ENCODE measurements around the gene TMEM183A.

TMEM183A gene

GRCh38 chr1:203031467-203031866 is 24.3 kb downstream of the TMEM183A start:
- Histone ChIP-seq H3K9me3 (ENCODE audit: low read depth, low read length) (no peaks in the 10 kb centered on the region), H3K9ac (ENCODE audit: insufficient read length) (no peak overlapping the region), H3K27ac (no peak overlapping the region), H3K36me3 (ENCODE audit: insufficient read depth, low read length) (no peaks in the 10 kb centered on the region), H3K4me3 (no peak overlapping the region)
- no peak for DNase-seq (ENCODE audit: low read depth, low spot score)
- no peak for TF ChIP-seq POLR2AphosphoS5 (IDR thresholded peaks at IDR 0.05; ENCODE audit: borderline replicate concordance, low read depth, low read length)
- no peak for TF ChIP-seq FOXP2 (optimal IDR thresholded peaks at IDR 0.05; ENCODE audit: control extremely low read depth, extremely low read length, insufficient read depth)
- no peak for TF ChIP-seq EZH2 (IDR thresholded peaks at IDR 0.05)

- Histone ChIP-seq H3K27ac (no peak overlapping the region), H3K9ac (ENCODE audit: insufficient read length) (no peak overlapping the region)
- no peak for DNase-seq (ENCODE audit: low read depth, low spot score)
These were observed 26.1 kb downstream of the TMEM183A start for GRCh38 chr1:203033287-203033686.

GRCh38 chr1:203033917-203034316 is 26.7 kb downstream of the TMEM183A start:
- Histone ChIP-seq H3K27ac (no peak overlapping the region), H3K9me3 (ENCODE audit: low read depth, low read length) (no peaks in the 10 kb centered on the region), H3K36me3 (ENCODE audit: insufficient read depth, low read length) (no peaks in the 10 kb centered on the region), H3K4me3 (no peak overlapping the region), H3K9ac (ENCODE audit: insufficient read length) (no peak overlapping the region)
- DNase-seq (ENCODE audit: low read depth, low spot score) = no peak
- TF ChIP-seq EZH2 (IDR thresholded peaks at IDR 0.05) (no peak), POLR2AphosphoS5 (IDR thresholded peaks at IDR 0.05; ENCODE audit: borderline replicate concordance, low read depth, low read length) (no peak), FOXP2 (optimal IDR thresholded peaks at IDR 0.05; ENCODE audit: control extremely low read depth, extremely low read length, insufficient read depth) (no peak)

More at GRCh38 chr1:203033287-203033686, 26.1 kb downstream of the TMEM183A start:
- Histone ChIP-seq H3K9me3 (ENCODE audit: low read depth, low read length) (no peaks in the 10 kb centered on the region), H3K4me3 (no peak overlapping the region), H3K36me3 (ENCODE audit: insufficient read depth, low read length) (no peaks in the 10 kb centered on the region)
- TF ChIP-seq POLR2AphosphoS5 (IDR thresholded peaks at IDR 0.05; ENCODE audit: borderline replicate concordance, low read depth, low read length) (no peak), FOXP2 (optimal IDR thresholded peaks at IDR 0.05; ENCODE audit: control extremely low read depth, extremely low read length, insufficient read depth) (no peak), EZH2 (IDR thresholded peaks at IDR 0.05) (no peak)

GRCh38 chr1:203034422-203035110 is 27.4 kb downstream of the TMEM183A start:
- Histone ChIP-seq H3K4me3 (no peak overlapping the region), H3K9ac (ENCODE audit: insufficient read length) (no peak overlapping the region), H3K27ac (no peak overlapping the region), H3K36me3 (ENCODE audit: insufficient read depth, low read length) (no peaks in the 10 kb centered on the region), H3K9me3 (ENCODE audit: low read depth, low read length) (no peaks in the 10 kb centered on the region)
- DNase-seq (ENCODE audit: low read depth, low spot score) = no peak
- TF ChIP-seq FOXP2 (optimal IDR thresholded peaks at IDR 0.05; ENCODE audit: control extremely low read depth, extremely low read length, insufficient read depth) (no peak), POLR2AphosphoS5 (IDR thresholded peaks at IDR 0.05; ENCODE audit: borderline replicate concordance, low read depth, low read length) (no peak), EZH2 (IDR thresholded peaks at IDR 0.05) (no peak)

- no peak overlapping the region for H3K4me3 ChIP-seq
- DNase-seq (ENCODE audit: low read depth, low spot score) = no peak
- no peak overlapping the region for H3K27ac ChIP-seq
- no peak overlapping the region for H3K9ac ChIP-seq (ENCODE audit: insufficient read length)
- TF ChIP-seq POLR2AphosphoS5 (IDR thresholded peaks at IDR 0.05; ENCODE audit: borderline replicate concordance, low read depth, low read length) (no peak), FOXP2 (optimal IDR thresholded peaks at IDR 0.05; ENCODE audit: control extremely low read depth, extremely low read length, insufficient read depth) (no peak), EZH2 (IDR thresholded peaks at IDR 0.05) (no peak)
- H3K36me3 ChIP-seq (ENCODE audit: insufficient read depth, low read length) = no peaks in the 10 kb centered on the region
- H3K9me3 ChIP-seq (ENCODE audit: low read depth, low read length) = no peaks in the 10 kb centered on the region
These were observed 28.2 kb downstream of the TMEM183A start for GRCh38 chr1:203035111-203036000.

GRCh38 chr1:203036135-203036534 is 29.0 kb downstream of the TMEM183A start:
- Histone ChIP-seq H3K36me3 (ENCODE audit: insufficient read depth, low read length) (no peaks in the 10 kb centered on the region), H3K27ac (no peak overlapping the region), H3K9me3 (ENCODE audit: low read depth, low read length) (no peaks in the 10 kb centered on the region), H3K4me3 (no peak overlapping the region), H3K9ac (ENCODE audit: insufficient read length) (no peak overlapping the region)
- DNase-seq (ENCODE audit: low read depth, low spot score) = no peak
- no peak for TF ChIP-seq POLR2AphosphoS5 (IDR thresholded peaks at IDR 0.05; ENCODE audit: borderline replicate concordance, low read depth, low read length)
- no peak for TF ChIP-seq FOXP2 (optimal IDR thresholded peaks at IDR 0.05; ENCODE audit: control extremely low read depth, extremely low read length, insufficient read depth)
- no peak for TF ChIP-seq EZH2 (IDR thresholded peaks at IDR 0.05)

- no peak overlapping the region for H3K4me3 ChIP-seq
- H3K36me3 ChIP-seq (ENCODE audit: insufficient read depth, low read length) = no peaks in the 10 kb centered on the region
- no peak overlapping the region for H3K9ac ChIP-seq (ENCODE audit: insufficient read length)
- no peak for DNase-seq (ENCODE audit: low read depth, low spot score)
- TF ChIP-seq FOXP2 (optimal IDR thresholded peaks at IDR 0.05; ENCODE audit: control extremely low read depth, extremely low read length, insufficient read depth) (no peak), EZH2 (IDR thresholded peaks at IDR 0.05) (no peak), POLR2AphosphoS5 (IDR thresholded peaks at IDR 0.05; ENCODE audit: borderline replicate concordance, low read depth, low read length) (no peak)
- no peak overlapping the region for H3K27ac ChIP-seq
- H3K9me3 ChIP-seq (ENCODE audit: low read depth, low read length) = no peaks in the 10 kb centered on the region
These were observed 29.4 kb downstream of the TMEM183A start for GRCh38 chr1:203036537-203036936.

- H3K9me3 ChIP-seq (ENCODE audit: low read depth, low read length) = no peaks in the 10 kb centered on the region
- no peaks in the 10 kb centered on the region for H3K36me3 ChIP-seq (ENCODE audit: insufficient read depth, low read length)
- DNase-seq (ENCODE audit: low read depth, low spot score) = no peak
- no peak overlapping the region for H3K4me3 ChIP-seq
- no peak overlapping the region for H3K27ac ChIP-seq
- TF ChIP-seq EZH2 (IDR thresholded peaks at IDR 0.05) = no peak
- no peak for TF ChIP-seq POLR2AphosphoS5 (IDR thresholded peaks at IDR 0.05; ENCODE audit: borderline replicate concordance, low read depth, low read length)
- no peak for TF ChIP-seq FOXP2 (optimal IDR thresholded peaks at IDR 0.05; ENCODE audit: control extremely low read depth, extremely low read length, insufficient read depth)
- H3K9ac ChIP-seq (ENCODE audit: insufficient read length) = no peak overlapping the region
These were observed 30.5 kb downstream of the TMEM183A start for GRCh38 chr1:203037509-203038190.

All from SK-N-MC (cell line).